NCI-H187 treated with DMSO at 0.1 percent for 48 hours (cell line): ENCODE data around the gene DCAF7.

Experiments
- DNase-seq: peaks from one replicate; lab custom pipeline; 2025; lab: John Stamatoyannopoulos, UW

Gene DCAF7

DNA sequence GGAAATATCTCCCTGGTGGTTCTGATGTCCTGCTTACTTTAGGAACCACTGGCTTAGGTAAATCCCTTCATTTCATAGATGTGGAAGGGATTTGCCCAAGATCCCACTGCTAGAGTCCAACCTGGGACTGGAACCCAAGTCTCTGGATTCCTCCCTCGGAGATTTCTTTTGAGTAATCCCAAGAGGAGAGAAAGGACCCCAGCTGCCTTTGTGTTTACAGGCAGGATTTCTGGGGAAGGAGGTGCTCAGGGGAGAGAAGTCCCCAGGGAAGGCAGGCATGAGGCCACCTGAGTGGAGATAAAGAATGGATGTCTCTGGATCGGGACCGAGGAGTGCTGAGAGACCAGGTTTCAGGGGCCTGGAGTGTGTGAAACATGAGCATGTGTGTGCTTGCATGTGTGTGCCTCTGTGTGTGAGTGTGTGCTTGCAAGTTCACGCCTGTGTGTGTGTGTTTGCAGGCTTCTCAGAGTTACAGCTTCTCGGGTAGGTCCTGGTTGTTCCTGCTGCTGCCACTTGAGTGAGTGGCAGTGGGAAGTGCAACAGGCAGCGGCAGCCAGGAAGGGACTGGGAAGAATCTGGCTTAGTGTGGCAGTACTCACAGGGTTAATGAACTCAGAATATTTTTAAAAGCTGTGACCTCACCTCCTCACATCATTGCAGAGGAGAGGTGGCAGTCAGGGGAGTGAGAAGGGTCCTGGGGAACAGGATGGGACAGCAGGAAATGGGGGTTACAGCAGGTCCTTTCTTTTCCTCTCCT lies 24.9 kb upstream of the DCAF7 start:
- peak; percentile 35 for DNase-seq

DNA sequence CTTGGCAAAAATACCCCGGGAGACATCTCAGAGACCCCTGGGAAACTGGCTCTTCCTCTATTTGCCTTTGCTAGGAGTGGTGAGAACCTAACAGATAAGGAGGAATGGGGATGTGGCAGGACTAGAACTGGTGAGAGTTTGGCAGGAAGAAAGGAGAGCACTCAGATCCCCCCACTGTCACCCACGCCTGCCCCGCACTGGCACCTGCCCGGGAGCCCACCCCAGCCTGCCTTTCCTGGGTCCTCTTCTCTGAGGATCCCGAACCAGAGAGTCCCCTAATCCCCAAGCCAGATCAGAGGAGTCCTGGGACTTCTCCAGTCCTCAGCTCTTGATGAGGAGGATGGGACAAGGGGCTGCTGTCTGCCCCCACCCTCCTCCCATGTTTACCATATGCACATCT lies 23.4 kb upstream of the DCAF7 start:
- no peak for DNase-seq

DNA sequence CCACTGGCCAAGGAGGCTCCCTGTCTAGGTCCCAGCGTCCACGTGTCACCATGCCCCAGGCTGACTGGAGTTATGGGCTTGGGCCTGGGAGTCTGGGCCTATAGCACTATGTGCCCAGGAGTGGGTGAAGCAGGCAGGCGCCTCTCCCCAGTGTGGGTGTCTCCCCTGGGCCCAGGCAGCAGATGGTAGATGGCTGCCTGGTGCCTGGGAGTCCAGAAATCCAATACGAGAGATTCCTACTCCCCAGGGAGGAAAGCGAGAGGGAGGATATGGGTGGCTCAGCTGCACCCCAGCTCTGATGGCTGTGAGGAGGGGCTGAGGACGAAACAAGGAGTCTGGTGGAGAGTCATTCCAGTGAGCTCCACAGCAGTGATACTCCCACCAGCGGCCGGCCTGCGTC lies 22.1 kb upstream of the DCAF7 start:
- no peak for DNase-seq

DNA sequence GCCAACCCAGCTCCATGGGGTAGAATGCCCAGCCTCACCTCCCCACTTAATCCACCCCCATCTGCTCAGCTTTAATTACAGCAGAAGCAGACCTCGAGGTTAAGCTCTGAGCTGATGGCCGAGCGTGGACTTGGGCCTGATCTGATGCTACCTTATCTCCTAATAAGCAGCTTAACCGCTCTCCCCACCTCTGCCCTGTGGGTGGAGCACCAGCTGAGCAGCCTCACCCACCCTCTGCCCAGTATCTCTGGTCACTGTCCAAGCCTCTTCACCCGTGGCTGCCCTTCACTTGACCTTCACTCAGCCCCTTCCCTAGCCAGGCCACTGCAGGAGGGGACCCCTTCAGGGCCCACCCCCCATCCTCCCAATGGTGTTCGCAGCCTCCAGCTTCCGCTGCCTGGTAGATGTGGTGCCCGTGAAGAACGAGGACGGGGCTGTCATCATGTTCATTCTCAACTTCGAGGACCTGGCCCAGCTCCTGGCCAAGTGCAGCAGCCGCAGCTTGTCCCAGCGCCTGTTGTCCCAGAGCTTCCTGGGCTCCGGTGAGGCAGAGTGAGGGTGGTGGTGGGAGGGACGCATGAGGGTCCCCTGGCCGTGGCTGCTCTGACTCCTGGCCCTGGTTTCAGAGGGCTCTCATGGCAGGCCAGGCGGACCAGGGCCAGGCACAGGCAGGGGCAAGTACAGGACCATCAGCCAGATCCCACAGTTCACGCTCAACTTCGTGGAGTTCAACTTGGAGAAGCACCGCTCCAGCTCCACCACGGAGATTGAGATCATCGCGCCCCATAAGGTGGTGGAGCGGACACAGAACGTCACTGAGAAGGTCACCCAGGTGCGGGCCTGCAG lies 20.3 kb upstream of the DCAF7 start:
- DNase-seq, result no peak

- DNase-seq, result no peak
These were observed 19.7 kb upstream of the DCAF7 start for GRCh38 chr17:63530557-63531021.

- DNase-seq, result no peak
These were observed 19.0 kb upstream of the DCAF7 start for GRCh38 chr17:63531022-63531965.

- DNase-seq, result no peak
These were observed 16.7 kb upstream of the DCAF7 start for GRCh38 chr17:63533433-63534077.

- no peak for DNase-seq
These were observed 16.2 kb upstream of the DCAF7 start for GRCh38 chr17:63534078-63534570.

- no peak for DNase-seq
These were observed 15.3 kb upstream of the DCAF7 start for GRCh38 chr17:63534816-63535455.

DNA sequence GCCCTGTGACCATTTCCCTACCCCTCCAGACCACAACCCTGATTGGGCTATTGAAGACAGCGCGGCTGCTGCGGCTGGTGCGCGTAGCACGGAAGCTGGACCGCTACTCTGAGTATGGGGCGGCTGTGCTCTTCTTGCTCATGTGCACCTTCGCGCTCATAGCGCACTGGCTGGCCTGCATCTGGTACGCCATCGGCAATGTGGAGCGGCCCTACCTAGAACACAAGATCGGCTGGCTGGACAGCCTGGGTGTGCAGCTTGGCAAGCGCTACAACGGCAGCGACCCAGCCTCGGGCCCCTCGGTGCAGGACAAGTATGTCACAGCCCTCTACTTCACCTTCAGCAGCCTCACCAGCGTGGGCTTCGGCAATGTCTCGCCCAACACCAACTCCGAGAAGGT lies 14.6 kb upstream of the DCAF7 start:
- DNase-seq, result no peak

DNA sequence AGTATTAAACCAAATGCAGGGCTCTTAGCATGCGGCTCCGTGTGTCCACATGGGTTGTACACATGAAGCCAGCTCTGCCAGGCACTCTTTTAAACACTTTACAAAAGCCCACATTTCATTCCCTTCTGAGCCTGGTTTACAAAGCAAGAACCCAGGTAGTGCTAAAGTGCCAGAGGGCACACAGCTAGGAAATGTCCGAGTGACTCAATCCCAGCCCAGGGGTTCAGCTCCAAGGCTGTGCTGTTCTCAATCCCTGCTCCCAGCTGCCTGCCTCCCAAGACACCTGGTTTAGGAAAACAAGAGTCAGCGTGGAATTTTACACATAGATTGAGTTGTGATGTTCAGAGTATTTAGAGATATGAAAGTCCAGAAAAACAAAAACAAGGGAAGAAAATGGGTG lies 13.3 kb upstream of the DCAF7 start:
- DNase-seq, result no peak

GRCh38 chr17:63537991-63538692 lies 12.1 kb upstream of the DCAF7 start:
- no peak for DNase-seq

- DNase-seq, result no peak
These were observed 11.3 kb upstream of the DCAF7 start for GRCh38 chr17:63538693-63539595.

- no peak for DNase-seq
These were observed 9.7 kb upstream of the DCAF7 start for GRCh38 chr17:63540590-63540989.

DNA sequence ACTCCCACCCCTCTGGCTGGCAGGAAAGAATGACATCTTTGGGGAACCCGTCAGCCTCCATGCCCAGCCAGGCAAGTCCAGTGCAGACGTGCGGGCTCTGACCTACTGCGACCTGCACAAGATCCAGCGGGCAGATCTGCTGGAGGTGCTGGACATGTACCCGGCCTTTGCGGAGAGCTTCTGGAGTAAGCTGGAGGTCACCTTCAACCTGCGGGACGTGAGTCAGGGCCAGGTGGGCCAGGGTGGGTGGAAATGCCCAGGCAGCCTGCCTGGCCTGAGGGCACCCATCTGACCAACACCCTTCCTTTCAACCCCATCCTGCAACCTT lies 8.1 kb upstream of the DCAF7 start:
- no peak for DNase-seq

GRCh38 chr17:63542942-63543821 lies 7.1 kb upstream of the DCAF7 start:
- DNase-seq, result no peak

GRCh38 chr17:63543822-63544420 lies 6.4 kb upstream of the DCAF7 start:
- no peak for DNase-seq
